Esophagus muscularis mucosa (tissue), 4 donors: Measurements from ENCODE around the gene SH3PXD2B. TPM values are rescaled to one million over a fixed set of nuclear protein-coding genes. Genes with fewer than 3 reads are reported as not detected.
A peak's percentile ranks its signal among the peaks of the same experiment; 100 is the strongest.

ENCODE experiments used
- DNase-seq: peaks from one replicate; pipeline ENCODE4 v3.0.0-alpha.2; 2017; ENCODE audit errors: extremely low spot score
- H3K27ac ChIP-seq, 4 donors: fragments of 200-600 bp; sonication (generic); replicated peaks in 1 of 4; 1 replicate in 3 of 4; 2 replicates in 1 of 4; pipeline ENCODE4 v1.5.1; 2016 to 2019; ENCODE audit warnings: mild to moderate bottlenecking in 1 of 4
- H3K27me3 ChIP-seq, 4 donors: fragments of 200-600 bp; sonication (generic); one replicate each; pipeline versions ENCODE4 v1.5.1 to v1.6.0; 2016 to 2019
- H3K36me3 ChIP-seq, 4 donors: fragments of 200-600 bp; sonication (generic); one replicate each; pipeline ENCODE4 v1.5.1; 2016 to 2019
- H3K4me1 ChIP-seq, 4 donors: fragments of 200-600 bp; sonication (generic); one replicate each; pipeline ENCODE4 v1.5.1; 2016 to 2019
- H3K4me3 ChIP-seq, 4 donors: fragments of 200-600 bp; sonication (generic); 1 replicate in 2 of 4; 2 replicates in 2 of 4; pipeline ENCODE4 v1.5.1; 2016 to 2019; ENCODE audit warnings: mild to moderate bottlenecking in 4 of 4, moderate library complexity in 1 of 4
- H3K9me3 ChIP-seq, 4 donors: fragments of 200-600 bp; sonication (generic); 1 replicate in 3 of 4; 2 replicates in 1 of 4; pipeline ENCODE4 v1.5.1; 2016 to 2019
- EP300 ChIP-seq: sonication (generic); formaldehyde crosslinking; IDR thresholded peaks from one replicate; pipeline ENCODE4 v1.6.1; 2017; ENCODE audit warnings: antibody characterized with exemption
- POLR2A ChIP-seq: fragments of 450-650 bp; IDR thresholded peaks from one replicate; pipeline ENCODE4 v1.6.1; 2017; ENCODE audit warnings: antibody characterized with exemption, moderate library complexity, mild to moderate bottlenecking, low read depth
- POLR2AphosphoS5 ChIP-seq, 2 donors: sonication (generic); formaldehyde crosslinking; IDR thresholded peaks; one replicate each; pipeline ENCODE4 v1.6.1; 2017; ENCODE audit warnings: antibody characterized with exemption in 2 of 2
- WGBS: methylation state at CpG from one replicate; pipeline ENCODE4 v1.1.5; 2018; 5-methylcytosine and 5-hydroxymethylcytosine counted together
- intact Hi-C: fragments of 100-400 bp; cut with DNase I; formaldehyde crosslinking; loops from one replicate; pipeline ENCODE4 v1.15.1; 2023
- total RNA-seq, 4 donors: library from RNA; depleted of rRNA; stranded (reverse); fragments of >200 nt; gene quantifications; one replicate each; pipeline versions ENCODE4 v1.1.0 to v1.2.1, GENCODE V29; 2016
- TF ChIP-seq, protein P1 (sequence below), 3 experiments: fragments of 200-600 bp in 2 of 3; fragments of 450-650 bp in 1 of 3; sonication (generic) in 2 of 3; IDR thresholded peaks; one replicate each; pipeline ENCODE4 v1.5.1; 2017 to 2019; ENCODE audit warnings: antibody characterized with exemption in 3 of 3, mild to moderate bottlenecking in 2 of 3, moderate library complexity in 1 of 3

Gene SH3PXD2B
- total RNA-seq, 4 donors from 2014 or later = 41.5 to 66.5 (median 49.2) TPM

DNA sequence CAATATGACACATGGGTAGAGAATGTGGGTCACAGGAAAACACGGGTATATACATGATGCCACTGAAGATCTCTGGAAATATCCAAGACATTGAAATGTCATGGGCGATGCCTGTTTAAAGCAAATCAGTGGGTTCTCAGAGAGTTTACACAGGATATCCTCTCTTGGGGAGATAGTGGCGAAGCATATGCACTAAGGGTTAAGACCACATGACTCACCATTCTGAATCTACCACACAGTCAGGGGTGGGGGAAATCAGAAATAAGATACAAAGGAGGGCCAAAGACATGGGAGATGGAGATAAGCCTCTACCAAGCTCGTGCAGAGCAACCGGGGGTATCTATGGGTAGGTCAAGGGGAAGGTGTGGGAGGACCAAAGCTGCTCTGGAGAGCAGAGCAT is 58.8 kb downstream of the SH3PXD2B start:
- no peak for DNase-seq
- no peak overlapping the region for H3K27ac ChIP-seq
- TF ChIP-seq EP300 (no peak), POLR2AphosphoS5 (IDR thresholded peaks at IDR 0.05) (no peak), POLR2A (no peak)
- TF ChIP-seq, protein P1, sequence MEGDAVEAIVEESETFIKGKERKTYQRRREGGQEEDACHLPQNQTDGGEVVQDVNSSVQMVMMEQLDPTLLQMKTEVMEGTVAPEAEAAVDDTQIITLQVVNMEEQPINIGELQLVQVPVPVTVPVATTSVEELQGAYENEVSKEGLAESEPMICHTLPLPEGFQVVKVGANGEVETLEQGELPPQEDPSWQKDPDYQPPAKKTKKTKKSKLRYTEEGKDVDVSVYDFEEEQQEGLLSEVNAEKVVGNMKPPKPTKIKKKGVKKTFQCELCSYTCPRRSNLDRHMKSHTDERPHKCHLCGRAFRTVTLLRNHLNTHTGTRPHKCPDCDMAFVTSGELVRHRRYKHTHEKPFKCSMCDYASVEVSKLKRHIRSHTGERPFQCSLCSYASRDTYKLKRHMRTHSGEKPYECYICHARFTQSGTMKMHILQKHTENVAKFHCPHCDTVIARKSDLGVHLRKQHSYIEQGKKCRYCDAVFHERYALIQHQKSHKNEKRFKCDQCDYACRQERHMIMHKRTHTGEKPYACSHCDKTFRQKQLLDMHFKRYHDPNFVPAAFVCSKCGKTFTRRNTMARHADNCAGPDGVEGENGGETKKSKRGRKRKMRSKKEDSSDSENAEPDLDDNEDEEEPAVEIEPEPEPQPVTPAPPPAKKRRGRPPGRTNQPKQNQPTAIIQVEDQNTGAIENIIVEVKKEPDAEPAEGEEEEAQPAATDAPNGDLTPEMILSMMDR (IDR thresholded peaks at IDR 0.05) = no peak
- H3K4me3 ChIP-seq = no peak overlapping the region
- H3K4me1 ChIP-seq = peaks cover 3 to 9% (median 6%) of the 10 kb centered on the region in 4 donors
- H3K27me3 ChIP-seq = no peaks in the 10 kb centered on the region
- H3K36me3 ChIP-seq = peaks cover 6 to 58% (median 22%) of the 10 kb centered on the region in 4 donors
- no peaks in the 10 kb centered on the region for H3K9me3 ChIP-seq
- 80% methylated on average over 5 of the region's 5 CpGs for WGBS
- intact Hi-C loops = no loop called here

DNA sequence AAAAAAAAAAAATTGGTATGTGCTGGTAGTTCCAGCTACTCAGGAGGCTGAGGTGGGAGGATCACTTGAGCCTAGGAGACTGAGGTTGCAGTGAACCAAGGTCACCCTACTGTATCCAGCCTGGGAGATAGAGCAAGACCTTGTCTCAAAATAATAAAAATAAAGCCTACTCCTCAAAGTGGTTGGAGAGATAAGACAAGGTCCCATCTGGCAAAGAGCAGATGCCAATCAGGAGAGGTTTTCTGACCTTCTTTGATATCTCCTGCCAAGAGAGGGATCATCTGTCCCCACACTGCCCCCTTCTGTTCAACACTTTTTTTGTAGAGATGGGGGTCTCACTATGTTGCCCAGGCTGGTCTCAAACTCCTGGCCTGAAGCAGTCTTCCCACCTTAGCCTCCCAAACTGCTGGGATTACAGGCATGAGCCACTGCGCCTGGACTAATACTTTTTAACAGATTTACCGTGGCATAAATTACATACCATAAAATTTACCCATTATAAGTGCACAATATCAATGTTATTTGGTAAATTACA is 64.7 kb downstream of the SH3PXD2B start:
- no peaks in the 10 kb centered on the region for H3K9me3 ChIP-seq
- 50% methylated on average over 2 of the region's 2 CpGs for WGBS
- H3K4me1 ChIP-seq = peaks cover 0 to 8% (median 6%) of the 10 kb centered on the region in 4 donors
- no peak overlapping the region for H3K4me3 ChIP-seq
- H3K27ac ChIP-seq = no peak overlapping the region
- no peak for DNase-seq
- TF ChIP-seq, protein P1 (IDR thresholded peaks at IDR 0.05) = peak in 1 of 3 experiments; percentile 3
- TF ChIP-seq POLR2A = no peak
- H3K36me3 ChIP-seq = peaks cover 6 to 79% (median 33%) of the 10 kb centered on the region in 4 donors
- no peaks in the 10 kb centered on the region for H3K27me3 ChIP-seq
- intact Hi-C loops = no loop called here

DNA sequence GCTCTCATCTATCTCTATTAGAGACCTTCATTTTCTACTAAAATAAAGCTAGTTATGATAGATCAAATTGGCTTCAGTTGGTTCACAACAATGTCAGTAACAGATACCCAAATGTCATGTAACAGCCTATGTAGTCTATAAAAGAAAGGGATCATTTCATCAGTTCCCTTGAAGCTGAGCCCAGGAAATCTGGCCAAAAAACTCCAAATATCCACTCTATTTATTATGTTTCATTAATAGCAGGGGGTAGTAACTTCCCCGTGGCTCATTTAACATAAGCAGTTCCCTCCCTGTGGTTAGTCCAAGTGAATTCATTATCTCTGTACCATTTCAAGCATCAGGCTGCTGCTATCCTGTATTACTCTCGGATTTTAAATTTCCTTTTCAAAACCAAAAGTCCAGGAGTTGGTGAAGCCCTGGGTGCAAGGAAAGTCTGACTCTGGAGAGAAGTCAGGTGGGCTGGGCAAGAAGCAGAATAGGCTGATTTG is 66.0 kb downstream of the SH3PXD2B start:
- intact Hi-C loops = no loop called here
- 49% methylated on average over 2 of the region's 2 CpGs for WGBS
- TF ChIP-seq EP300 = no peak
- no peak for TF ChIP-seq POLR2A
- TF ChIP-seq POLR2AphosphoS5 (IDR thresholded peaks at IDR 0.05) = no peak

DNA sequence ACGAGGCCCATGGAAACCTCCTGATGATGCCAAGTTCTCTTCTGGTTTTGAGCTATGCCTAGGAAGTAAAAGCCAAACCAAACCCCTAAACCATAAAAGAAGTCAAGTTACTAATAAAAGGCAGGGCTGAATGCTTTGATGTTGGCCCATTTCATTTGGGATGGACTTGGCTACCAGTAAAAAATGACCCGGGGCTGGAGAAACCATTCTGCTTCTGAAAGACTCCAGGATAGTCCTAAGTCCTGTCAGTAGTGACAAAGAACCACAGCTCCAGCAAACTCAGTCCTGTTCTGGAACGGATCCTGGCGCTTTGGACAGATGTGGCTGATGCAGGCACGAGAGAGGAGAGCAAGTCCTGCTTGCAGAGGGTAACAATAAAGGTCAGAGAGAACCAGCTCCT is 68.6 kb downstream of the SH3PXD2B start:
- Histone ChIP-seq H3K4me3 (no peak overlapping the region), H3K4me1 (peaks cover 7 to 31% (median 19%) of the 10 kb centered on the region in 4 donors), H3K27me3 (no peaks in the 10 kb centered on the region), H3K9me3 (no peaks in the 10 kb centered on the region), H3K36me3 (peaks cover 7 to 71% (median 30%) of the 10 kb centered on the region in 4 donors), H3K27ac (no peak overlapping the region)
- TF ChIP-seq EP300 = no peak
- TF ChIP-seq, protein P1 (IDR thresholded peaks at IDR 0.05) = no peak
- no peak for TF ChIP-seq POLR2AphosphoS5 (IDR thresholded peaks at IDR 0.05)
- TF ChIP-seq POLR2A = no peak
- 83% methylated on average over 5 of the region's 5 CpGs for WGBS
- no peak for DNase-seq
- intact Hi-C loops = no loop called here

More for the DNA sequence above, 66.0 kb downstream of the SH3PXD2B start:
- no peak overlapping the region for H3K27ac ChIP-seq
- peaks cover 0 to 15% (median 8%) of the 10 kb centered on the region in 4 donors for H3K4me1 ChIP-seq
- peaks cover 3 to 79% (median 29%) of the 10 kb centered on the region in 4 donors for H3K36me3 ChIP-seq
- no peak overlapping the region for H3K4me3 ChIP-seq
- H3K9me3 ChIP-seq = no peaks in the 10 kb centered on the region
- no peaks in the 10 kb centered on the region for H3K27me3 ChIP-seq
- no peak for DNase-seq

DNA sequence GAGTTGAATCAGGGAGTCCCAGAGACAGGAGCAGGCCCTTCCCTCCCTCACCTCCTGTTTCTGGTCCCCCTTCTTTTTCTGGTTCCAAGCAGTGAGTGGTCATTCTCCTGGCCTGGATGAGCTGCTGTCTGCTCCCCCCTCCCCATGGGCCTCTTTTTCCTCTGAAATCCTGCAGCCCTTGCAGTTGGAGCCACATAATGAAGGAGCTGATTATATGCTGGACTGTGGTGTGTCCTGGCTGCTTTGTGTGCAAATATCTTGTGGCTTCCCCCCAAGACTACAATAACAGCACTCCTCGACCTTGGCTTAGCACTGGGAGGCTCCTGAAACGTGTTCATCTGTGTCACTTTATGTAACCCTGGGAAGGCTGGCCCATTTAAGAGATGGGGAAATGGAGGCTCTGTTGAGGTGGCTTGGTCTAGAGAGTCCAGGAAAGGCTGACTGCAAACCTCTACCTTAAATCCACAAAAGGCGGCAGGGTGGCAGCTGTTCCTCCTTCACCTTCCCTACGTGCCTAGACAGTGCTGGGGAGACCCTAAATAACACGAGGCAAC is 69.2 kb downstream of the SH3PXD2B start:
- DNase-seq = no peak
- intact Hi-C loops = no loop called here
- TF ChIP-seq, protein P1 (IDR thresholded peaks at IDR 0.05) = no peak
- TF ChIP-seq POLR2AphosphoS5 (IDR thresholded peaks at IDR 0.05) (no peak), POLR2A (no peak), EP300 (no peak)
- Histone ChIP-seq H3K4me1 (peaks cover 7 to 36% (median 24%) of the 10 kb centered on the region in 4 donors), H3K36me3 (peaks cover 7 to 68% (median 30%) of the 10 kb centered on the region in 4 donors), H3K27ac (no peak overlapping the region), H3K27me3 (no peaks in the 10 kb centered on the region), H3K4me3 (no peak overlapping the region), H3K9me3 (no peaks in the 10 kb centered on the region)
- WGBS = 95% methylated on average over 5 of the region's 5 CpGs
